ENCODE data around the gene KLHL5.

The KLHL5 gene

DNA sequence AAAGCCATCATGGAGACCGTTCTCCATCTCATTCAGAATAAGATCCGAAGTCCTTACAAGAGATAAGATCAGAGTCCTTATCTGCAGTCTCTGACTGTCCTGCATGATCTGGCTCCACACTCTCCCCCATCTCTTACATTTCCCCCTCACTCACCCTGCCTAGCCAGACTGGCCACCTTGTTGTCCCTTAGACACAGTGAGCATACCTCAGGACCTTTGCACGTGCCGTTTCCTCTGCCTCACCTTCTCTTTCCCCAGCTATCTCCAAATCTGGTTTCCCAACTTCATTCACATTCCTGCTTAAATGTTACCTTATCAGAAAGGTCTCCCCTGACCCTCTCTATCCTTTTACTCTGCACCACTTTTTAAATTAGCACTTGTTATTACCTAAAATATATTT lies 44.0 kb downstream of the KLHL5 start:
- H3K4me3 ChIP-seq (ENCODE audit: low read depth, low read length): no peak overlapping the region
- no peak for TF ChIP-seq POLR2A (IDR thresholded peaks at IDR 0.05; ENCODE audit: extremely low read depth, insufficient read length)
- no peak for TF ChIP-seq MYC (IDR thresholded peaks at IDR 0.05; ENCODE audit: low read depth, low read length)
- TF ChIP-seq CTCF (IDR thresholded peaks at IDR 0.05; ENCODE audit: low read depth, low read length): no peak
- no peak for TF ChIP-seq MAX (IDR thresholded peaks at IDR 0.05; ENCODE audit: low read depth, low read length)
- DNase-seq (ENCODE audit: low read depth): no peak

GRCh38 chr4:39114436-39114835 lies 52.4 kb downstream of the KLHL5 start:
- no peak for DNase-seq (ENCODE audit: low read depth)
- TF ChIP-seq MAX (IDR thresholded peaks at IDR 0.05; ENCODE audit: low read depth, low read length): no peak
- TF ChIP-seq POLR2A (IDR thresholded peaks at IDR 0.05; ENCODE audit: extremely low read depth, insufficient read length): no peak
- TF ChIP-seq CTCF (IDR thresholded peaks at IDR 0.05; ENCODE audit: low read depth, low read length): no peak
- TF ChIP-seq MYC (IDR thresholded peaks at IDR 0.05; ENCODE audit: low read depth, low read length): no peak
- no peak overlapping the region for H3K4me3 ChIP-seq (ENCODE audit: low read depth, low read length)

DNA sequence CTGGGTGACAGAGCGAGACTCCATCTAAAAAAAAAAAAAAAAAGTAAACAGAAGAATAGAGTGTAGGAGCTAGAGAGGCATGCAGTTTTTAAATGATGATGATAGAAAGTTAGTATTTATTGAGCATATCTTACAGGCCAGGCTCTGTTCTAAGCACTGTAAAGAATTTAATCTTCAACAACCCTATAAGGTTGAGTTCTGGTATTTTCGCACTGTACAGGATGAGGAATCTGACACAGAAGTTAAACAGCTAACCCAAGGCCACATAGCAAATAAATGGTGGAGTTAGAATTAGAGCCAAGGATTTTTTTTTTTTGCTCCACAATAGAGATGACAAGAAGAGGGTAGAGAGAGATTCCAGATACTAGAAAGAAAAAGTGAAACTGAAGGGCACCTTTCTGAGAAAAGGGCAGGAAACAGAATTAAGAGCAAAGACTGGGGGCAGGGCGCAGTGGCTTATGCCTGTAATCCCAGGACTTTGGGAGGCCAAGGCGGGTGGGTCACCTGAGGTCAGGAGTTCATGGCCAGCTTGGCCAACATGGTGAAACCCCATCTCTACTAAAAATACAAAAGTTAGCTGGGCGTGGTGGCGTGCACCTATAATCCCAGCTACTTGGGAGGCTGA lies 56.1 kb downstream of the KLHL5 start:
- TF ChIP-seq CTCF (IDR thresholded peaks at IDR 0.05; ENCODE audit: low read depth, low read length): no peak
- no peak for TF ChIP-seq POLR2A (IDR thresholded peaks at IDR 0.05; ENCODE audit: extremely low read depth, insufficient read length)
- TF ChIP-seq MAX (IDR thresholded peaks at IDR 0.05; ENCODE audit: low read depth, low read length): no peak
- TF ChIP-seq MYC (IDR thresholded peaks at IDR 0.05; ENCODE audit: low read depth, low read length): no peak

GRCh38 chr4:39120418-39120817 lies 58.4 kb downstream of the KLHL5 start:
- no peak overlapping the region for H3K4me3 ChIP-seq (ENCODE audit: low read depth, low read length)
- TF ChIP-seq POLR2A (IDR thresholded peaks at IDR 0.05; ENCODE audit: extremely low read depth, insufficient read length) (no peak), CTCF (IDR thresholded peaks at IDR 0.05; ENCODE audit: low read depth, low read length) (no peak), MAX (IDR thresholded peaks at IDR 0.05; ENCODE audit: low read depth, low read length) (no peak), MYC (IDR thresholded peaks at IDR 0.05; ENCODE audit: low read depth, low read length) (no peak)
- DNase-seq (ENCODE audit: low read depth): no peak

More for the DNA sequence above, 56.1 kb downstream of the KLHL5 start:
- DNase-seq (ENCODE audit: low read depth): no peak
- no peak overlapping the region for H3K4me3 ChIP-seq (ENCODE audit: low read depth, low read length)

DNA sequence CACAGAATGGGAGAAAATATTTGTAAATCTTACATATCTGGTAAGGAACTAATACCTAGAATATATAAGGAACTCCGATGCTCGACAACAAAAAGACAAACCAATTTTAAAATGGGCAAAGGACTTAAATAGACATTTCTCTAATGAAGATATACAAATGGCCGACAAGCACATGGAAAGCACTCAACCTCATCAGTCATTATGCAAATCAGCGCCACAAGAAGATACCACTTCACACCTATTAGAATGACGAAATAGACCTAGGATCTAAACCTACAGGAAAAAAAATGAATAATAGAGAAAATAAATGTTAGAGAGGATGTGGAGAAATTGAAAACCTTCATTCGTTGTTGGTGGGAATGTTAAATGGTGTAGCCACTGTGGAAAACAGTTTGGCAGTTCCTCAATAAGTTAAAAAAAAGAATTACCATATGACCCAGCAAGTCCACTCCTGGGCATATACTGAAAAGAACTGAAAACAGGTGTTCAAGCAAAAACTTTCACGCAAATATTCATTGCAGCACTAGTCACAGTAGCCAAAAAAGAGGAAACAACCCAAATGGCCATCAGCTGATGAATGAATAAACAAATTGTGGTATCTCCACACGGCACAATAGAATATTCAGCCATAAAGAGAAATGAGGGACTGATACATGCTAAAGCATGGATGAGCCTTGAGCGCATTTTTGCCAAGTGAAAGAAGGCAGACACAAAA lies 63.0 kb downstream of the KLHL5 start:
- no peak for TF ChIP-seq POLR2A (IDR thresholded peaks at IDR 0.05; ENCODE audit: extremely low read depth, insufficient read length)
- no peak for TF ChIP-seq MYC (IDR thresholded peaks at IDR 0.05; ENCODE audit: low read depth, low read length)
- no peak for TF ChIP-seq CTCF (IDR thresholded peaks at IDR 0.05; ENCODE audit: low read depth, low read length)
- no peak for TF ChIP-seq MAX (IDR thresholded peaks at IDR 0.05; ENCODE audit: low read depth, low read length)
- no peak overlapping the region for H3K4me3 ChIP-seq (ENCODE audit: low read depth, low read length)
- no peak for DNase-seq (ENCODE audit: low read depth)
